ENCODE measurements around the gene PAX7.

The PAX7 gene

GRCh38 chr1:18649693-18650370, 19.2 kb downstream of the PAX7 start:
- TF ChIP-seq TAF1 (IDR thresholded peaks at IDR 0.05; ENCODE audit: borderline replicate concordance, insufficient read depth, low read length) (no peak), SIN3A (IDR thresholded peaks at IDR 0.05; ENCODE audit: borderline replicate concordance, insufficient read depth, low read length) (no peak), FOXP2 (optimal IDR thresholded peaks at IDR 0.05; ENCODE audit: borderline replicate concordance, extremely low read depth, extremely low read length, insufficient read depth) (no peak), REST (IDR thresholded peaks at IDR 0.05; ENCODE audit: insufficient read depth in 1 of 2, low read depth in 2 of 2, low read length in 2 of 2) (no peak), POLR2AphosphoS5 (IDR thresholded peaks at IDR 0.05; ENCODE audit: low read depth, low read length) (no peak)

GRCh38 chr1:18651713-18652112, 21.1 kb downstream of the PAX7 start:
- TF ChIP-seq REST (IDR thresholded peaks at IDR 0.05; ENCODE audit: insufficient read depth in 1 of 2, low read depth in 2 of 2, low read length in 2 of 2) (no peak), TAF1 (IDR thresholded peaks at IDR 0.05; ENCODE audit: borderline replicate concordance, insufficient read depth, low read length) (no peak), FOXP2 (optimal IDR thresholded peaks at IDR 0.05; ENCODE audit: borderline replicate concordance, extremely low read depth, extremely low read length, insufficient read depth) (no peak)

- no peak for TF ChIP-seq REST (IDR thresholded peaks at IDR 0.05; ENCODE audit: insufficient read depth in 1 of 2, low read depth in 2 of 2, low read length in 2 of 2)
- TF ChIP-seq FOXP2 (optimal IDR thresholded peaks at IDR 0.05; ENCODE audit: borderline replicate concordance, extremely low read depth, extremely low read length, insufficient read depth): no peak
- TF ChIP-seq SIN3A (IDR thresholded peaks at IDR 0.05; ENCODE audit: borderline replicate concordance, insufficient read depth, low read length): no peak
- TF ChIP-seq TAF1 (IDR thresholded peaks at IDR 0.05; ENCODE audit: borderline replicate concordance, insufficient read depth, low read length): no peak
Observed at GRCh38 chr1:18652791-18653190, 22.1 kb downstream of the PAX7 start.

GRCh38 chr1:18653367-18653766, 22.7 kb downstream of the PAX7 start:
- TF ChIP-seq REST (IDR thresholded peaks at IDR 0.05; ENCODE audit: insufficient read depth in 1 of 2, low read depth in 2 of 2, low read length in 2 of 2) (peak in 1 of 2 experiments; percentile 81; a peak in 2 of 4 replicates), TAF1 (IDR thresholded peaks at IDR 0.05; ENCODE audit: borderline replicate concordance, insufficient read depth, low read length) (no peak)

- no peak for TF ChIP-seq TAF1 (IDR thresholded peaks at IDR 0.05; ENCODE audit: borderline replicate concordance, insufficient read depth, low read length)
- no peak for TF ChIP-seq SIN3A (IDR thresholded peaks at IDR 0.05; ENCODE audit: borderline replicate concordance, insufficient read depth, low read length)
- no peak for TF ChIP-seq POLR2AphosphoS5 (IDR thresholded peaks at IDR 0.05; ENCODE audit: low read depth, low read length)
- TF ChIP-seq FOXP2 (optimal IDR thresholded peaks at IDR 0.05; ENCODE audit: borderline replicate concordance, extremely low read depth, extremely low read length, insufficient read depth): no peak
- no peak for TF ChIP-seq REST (IDR thresholded peaks at IDR 0.05; ENCODE audit: insufficient read depth in 1 of 2, low read depth in 2 of 2, low read length in 2 of 2)
Observed at GRCh38 chr1:18653916-18654315, 23.3 kb downstream of the PAX7 start.

All from PFSK-1 (cell line).